ENCODE results near the gene PNLDC1.

Gene PNLDC1, protein sequence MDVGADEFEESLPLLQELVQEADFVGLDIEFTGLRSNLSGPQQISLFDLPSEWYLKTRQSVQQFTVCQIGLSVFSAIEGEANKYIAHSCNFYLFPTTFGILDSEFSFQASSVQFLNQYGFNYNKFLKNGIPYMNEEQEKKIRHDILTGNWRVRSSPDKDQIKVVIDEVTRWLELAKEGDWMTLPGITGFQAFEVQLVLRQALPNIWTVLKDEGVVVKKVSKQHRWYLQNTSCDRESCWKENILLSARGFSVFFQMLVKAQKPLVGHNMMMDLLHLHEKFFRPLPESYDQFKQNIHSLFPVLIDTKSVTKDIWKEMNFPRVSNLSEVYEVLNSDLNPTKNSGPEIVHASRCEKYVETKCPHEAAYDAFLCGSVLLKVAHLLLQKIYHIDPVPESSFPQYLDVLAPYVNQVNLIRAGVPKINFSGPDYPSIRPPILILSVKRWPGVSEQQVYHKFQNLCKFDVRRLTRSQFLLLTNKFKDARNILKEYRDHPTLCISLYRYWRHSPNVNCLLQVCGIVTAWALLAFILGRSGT

DNA sequence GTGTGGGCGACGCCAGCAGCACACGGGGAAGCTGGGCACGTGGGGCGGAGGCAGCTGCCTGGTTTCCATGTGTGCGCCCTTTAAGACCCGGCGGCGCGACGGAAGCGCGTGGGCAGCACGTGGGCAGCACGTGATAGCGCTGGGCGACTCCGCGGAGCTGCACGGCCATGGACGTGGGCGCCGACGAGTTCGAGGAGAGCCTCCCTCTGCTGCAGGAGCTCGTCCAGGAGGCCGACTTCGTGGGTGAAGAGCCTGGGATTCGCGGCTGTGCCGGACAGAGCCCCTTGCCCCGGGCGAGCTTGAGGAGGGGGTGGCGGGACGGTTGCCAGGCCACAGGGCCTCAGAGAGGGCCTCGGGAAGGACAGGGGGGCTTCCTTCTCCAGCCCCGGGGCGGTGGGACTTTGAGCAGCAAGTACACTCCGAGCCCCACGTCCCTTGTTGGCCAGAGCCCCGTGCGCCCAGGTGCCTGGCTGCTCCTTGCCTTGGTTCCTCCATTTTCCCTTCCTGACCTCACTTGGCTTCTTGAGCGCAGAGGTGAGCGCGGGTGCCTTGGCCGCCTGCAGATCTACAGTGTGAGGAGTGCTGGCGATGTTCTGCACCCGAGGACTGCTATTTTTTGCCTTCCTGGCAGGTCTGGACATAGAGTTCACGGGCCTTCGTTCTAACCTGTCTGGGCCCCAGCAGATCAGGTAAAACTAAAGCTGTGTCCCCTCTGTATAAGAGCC is at the start of gene PNLDC1:
Gene PNLDC1, plus strand, starts transcription at position 136 of the 725 bp plus-strand sequence. Its CDS starts 32 bp downstream, at position 168.
- no peak for DNase-seq (ENCODE audit: low read depth in 2 of 2)

DNA sequence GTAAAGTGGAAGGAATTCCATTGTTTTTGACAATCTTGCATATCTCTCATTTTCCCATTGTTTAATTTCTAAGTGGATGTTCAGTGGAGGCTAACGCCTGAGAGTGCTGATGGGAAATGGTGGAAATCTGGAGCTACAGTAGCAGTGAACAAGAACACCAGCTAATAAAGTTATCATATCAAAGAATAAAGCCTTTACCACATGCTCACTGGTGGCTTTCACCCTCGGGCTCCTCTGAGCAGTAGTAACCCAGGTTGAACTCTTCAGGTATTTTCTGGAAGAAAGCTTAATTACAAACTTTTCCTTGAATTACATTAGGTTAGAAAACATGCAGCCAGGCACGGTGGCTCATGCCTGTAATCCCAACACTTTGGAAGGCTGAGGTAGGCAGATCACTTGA is 48.6 kb upstream of the PNLDC1 start:
- DNase-seq (ENCODE audit: low read depth in 2 of 2), result no peak

DNA sequence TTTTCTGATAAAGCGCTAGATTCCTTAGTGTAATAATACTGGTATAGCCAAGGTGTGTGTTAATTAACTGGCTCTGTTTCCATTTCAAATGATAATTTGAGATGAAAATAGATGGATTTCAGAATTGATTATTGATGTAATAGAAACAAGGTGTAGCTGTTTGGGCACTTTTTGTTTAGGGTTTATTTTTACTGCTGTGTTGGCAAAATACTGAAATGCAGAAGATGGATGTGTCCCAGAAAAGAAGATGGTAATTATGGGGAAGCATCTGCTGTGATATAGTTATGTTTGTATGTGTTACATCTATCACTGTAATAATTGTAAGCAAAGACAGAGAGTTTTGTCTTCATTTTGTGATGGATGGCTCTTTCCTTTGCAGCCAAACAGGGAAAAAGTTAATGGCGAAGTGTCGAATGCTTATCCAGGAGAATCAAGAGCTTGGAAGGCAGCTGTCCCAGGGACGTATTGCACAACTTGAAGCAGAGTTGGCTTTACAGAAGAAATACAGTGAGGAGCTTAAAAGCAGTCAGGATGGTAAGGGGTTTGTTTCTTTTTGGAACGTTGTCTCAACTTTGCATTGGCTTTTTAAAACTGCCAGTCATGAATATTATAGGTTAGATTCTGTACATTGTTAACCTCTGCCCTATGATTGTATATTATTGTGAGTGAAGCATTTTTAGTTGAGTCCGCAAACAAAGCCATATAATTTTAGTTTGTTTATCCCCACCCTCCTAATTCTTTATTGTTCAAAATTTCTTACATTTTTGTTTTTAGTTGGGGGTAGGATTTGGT is 46.8 kb upstream of the PNLDC1 start:
- DNase-seq (ENCODE audit: low read depth in 2 of 2), result no peak

DNA sequence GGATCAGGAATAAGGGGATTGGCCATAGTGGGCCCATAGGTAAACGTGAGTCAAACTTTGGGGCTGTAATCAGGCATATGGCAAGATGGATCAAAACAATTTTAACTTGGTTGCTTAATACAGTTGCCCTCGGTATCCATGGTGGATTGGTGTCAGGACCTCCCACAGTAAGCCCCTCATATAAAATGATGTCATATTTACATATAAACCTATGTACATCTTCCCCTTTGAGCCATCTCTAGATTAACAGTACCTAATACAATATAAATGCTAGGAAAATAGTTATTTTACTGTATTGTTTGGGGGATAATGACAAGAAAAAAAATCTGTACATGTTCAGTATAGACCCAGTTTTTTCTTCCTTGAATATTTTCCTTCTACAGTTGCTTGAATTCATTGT is 45.7 kb upstream of the PNLDC1 start:
- no peak for DNase-seq (ENCODE audit: low read depth in 2 of 2)

DNA sequence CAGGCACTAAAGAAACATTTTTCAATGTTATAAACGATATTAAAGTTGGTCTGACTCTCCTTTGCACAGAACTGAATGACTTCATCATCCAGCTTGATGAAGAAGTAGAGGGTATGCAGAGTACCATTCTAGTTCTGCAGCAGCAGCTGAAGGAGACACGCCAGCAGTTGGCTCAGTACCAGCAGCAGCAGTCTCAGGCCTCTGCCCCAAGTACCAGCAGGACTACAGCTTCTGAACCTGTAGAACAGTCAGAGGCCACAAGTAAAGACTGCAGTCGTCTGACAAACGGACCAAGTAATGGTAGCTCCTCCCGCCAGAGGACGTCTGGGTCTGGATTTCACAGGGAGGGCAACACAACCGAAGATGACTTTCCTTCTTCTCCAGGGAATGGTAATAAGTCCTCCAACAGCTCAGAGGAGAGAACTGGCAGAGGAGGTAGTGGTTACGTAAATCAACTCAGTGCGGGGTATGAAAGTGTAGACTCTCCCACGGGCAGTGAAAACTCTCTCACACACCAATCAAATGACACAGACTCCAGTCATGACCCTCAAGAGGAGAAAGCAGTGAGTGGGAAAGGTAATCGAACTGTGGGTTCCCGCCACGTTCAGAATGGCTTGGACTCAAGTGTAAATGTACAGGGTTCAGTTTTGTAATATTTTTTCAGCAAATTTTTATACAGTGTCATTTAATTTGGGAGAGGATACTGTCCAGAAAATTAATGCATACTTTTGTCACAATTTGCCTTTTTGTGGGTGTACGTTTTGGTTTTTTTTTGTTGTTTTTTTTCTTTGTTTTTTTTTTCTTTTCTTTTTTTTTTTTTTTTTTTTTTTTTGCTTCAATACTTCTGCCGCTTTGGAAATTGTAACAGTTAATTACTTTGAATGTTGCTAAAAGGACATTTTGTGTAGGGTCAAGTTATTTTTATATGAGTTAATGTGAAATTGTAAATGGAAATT is 44.8 kb upstream of the PNLDC1 start:
- no peak for DNase-seq (ENCODE audit: low read depth in 2 of 2)

DNA sequence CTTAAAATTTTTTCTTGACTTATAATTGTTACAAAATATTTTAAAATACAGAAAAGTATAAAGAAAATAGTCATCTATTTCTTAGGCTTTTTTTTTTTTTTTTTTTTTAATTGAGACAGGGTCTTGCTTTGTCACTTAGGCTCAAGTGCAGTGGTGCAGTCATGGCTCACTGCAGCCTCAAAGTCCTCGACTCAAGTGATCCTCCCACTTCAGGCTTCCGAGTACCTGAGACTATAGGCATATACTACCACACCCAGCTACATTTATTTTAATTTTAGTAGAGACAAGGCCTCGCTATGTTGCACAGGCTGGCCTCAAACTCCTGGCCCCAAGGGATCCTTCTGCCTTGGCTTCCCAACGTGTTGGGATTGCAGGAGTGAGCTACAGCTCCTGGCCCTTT is 43.6 kb upstream of the PNLDC1 start:
- no peak for DNase-seq (ENCODE audit: low read depth in 2 of 2)

DNA sequence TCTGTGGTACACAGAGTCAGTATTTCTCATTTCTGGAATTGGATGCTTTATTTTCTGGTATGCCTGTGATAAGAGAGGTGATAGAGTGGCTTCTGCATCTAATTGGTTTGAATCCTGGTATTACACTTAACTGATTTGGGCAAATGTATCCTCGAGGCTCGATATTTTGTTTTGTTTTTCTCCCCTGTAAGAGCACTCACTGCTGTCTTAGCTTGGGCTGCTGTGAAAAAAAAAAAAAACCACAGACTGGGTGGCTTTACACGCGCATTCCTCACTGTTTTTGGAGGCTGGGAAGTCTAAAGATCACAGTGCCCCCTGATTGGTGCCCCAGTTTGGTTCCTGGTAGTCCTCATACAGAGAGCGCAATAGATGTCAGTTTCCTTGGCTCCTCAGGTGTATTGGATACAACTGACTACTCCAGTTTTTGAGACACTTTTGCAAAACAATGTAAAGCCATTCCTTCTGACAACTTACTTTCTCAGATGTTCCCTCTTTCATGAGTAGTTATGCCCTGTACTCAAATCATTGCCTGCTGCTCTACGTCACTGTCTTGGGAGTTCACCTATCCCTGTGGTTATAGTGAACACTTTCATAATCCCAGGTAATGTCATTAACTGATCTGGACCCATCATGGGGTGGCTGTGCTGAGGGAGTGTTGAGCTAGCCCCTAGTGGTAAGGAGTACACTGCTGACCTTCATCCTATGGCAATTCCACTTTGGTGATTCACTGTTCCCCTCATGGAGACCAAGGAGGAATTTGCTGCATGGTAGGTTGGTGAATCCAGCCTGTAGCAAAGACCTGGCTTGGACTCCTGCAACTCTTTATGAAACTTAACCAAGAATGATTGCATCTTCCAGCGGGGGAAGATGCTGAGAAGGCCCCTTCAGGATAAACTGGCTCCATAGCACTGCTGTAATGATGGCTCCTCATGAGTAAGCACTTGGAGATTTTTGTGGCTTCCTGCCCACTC is 41.8 kb upstream of the PNLDC1 start:
- DNase-seq (ENCODE audit: low read depth in 2 of 2), result no peak

DNA sequence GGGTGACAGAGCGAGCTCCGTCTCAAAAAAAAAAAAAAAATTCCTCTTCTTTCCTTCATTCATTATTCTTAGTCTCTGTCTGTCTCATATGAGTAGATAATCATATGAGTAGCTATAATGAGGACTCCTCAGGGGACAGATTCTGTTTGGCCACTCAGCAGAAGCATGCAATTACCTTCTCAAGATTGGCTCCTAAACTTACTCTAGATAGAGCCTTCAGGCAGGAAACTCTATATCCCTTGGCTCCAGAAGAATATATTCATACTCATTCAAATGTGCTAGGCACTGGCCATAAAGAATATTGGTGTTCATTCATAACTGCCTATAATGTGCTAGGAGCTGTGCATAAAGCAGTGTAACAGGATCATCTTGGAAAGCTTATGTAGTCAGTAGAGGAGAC is 40.4 kb upstream of the PNLDC1 start:
- DNase-seq (ENCODE audit: low read depth in 2 of 2), result no peak

DNA sequence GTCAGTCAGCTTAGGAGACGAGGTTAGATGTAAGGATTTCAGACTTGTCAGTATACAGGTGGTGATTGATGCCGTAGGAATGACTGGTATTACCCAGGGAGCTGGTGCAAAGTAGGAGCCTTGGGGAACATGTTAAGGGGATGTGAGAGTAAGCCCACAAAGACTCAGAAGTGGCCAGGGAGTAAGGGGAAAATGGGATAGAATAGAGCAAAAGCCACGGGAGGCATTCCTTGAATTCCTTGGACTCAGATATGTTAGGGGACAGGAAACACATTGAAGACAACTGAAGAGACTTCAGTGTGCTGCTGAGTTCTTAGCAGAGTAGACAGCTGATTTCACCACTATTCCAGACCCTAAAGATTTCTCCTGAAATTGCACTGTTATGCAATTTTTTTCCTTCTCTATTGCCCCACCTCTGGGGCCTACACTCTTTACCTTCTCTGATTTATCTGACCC is 39.4 kb upstream of the PNLDC1 start:
- no peak for DNase-seq (ENCODE audit: low read depth in 2 of 2)

DNA sequence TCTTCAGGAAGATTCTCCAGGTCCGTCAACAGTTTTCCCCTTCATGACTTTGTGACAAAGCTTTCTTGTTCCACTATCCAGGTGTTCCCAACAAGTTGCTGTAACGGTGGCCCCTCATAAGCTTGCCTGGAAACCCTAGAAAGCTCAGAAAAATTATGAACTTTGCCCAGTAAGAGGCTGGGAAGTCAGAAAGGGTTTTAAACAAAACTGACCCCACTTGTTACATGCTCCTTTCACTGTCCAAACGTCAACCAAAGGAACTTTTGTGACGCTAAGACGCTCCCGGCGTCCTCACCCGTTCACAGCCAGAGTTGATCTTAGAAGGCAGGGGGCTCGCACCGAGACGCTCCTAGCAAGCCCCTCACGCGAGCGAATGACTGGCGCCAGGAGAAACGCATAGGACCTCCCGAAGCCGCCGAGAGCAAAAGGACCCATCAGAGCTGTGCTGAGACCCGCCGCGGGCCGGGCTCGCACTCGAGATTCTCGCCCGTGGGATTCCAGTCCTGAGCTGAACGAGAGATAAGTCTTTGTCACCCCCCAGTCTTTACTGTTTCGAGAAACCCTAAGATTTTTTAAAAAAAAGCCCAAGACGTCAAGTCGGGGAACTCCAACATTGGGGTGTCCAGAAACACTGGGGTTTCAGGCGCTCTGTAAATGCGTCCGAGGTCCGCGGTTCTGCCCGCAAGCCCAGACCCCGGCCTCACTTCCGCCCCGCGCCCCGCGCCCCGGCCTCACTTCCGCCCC is 38.8 kb upstream of the PNLDC1 start:
- peak in 1 of 2 donors; percentile 12 for DNase-seq (ENCODE audit: low read depth in 2 of 2)

DNA sequence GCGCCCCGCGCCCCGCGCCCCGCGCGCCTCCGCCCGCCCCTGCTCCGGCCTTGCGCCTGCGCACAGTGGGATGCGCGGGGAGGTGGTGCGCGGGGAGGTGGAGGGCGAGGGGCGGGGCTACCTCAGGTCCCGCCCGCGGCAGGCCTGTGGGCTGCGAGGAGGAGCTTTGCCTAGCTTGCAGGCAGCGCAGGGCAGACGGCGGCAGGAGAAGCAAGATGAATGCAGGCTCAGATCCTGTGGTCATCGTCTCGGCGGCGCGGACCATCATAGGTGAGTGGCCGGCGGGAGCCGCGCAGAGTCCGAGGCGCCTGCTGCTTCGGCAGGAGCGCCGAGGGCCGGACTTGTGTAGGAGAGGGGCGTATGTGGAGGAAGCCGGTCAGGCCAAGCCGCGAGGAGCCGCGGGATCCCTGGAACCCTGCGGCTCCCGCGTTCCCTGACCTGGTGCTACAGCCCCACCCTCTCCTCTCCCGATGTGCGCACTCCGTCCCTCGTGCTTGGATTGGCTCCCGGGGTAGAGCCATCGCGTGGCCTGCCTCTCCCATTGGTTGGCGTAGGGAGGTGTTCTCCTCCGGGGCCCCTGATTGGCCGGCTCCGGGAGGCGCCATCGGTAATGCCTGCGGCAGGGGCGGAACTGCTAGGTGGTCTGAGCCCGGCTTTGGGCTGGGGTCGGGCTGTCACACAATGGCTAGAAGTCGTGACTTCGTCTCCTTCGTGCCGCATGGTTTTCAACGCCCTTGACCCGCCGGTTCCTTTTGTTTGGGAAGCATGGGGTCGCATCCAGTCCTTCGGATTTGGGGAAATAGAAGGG is 38.0 kb upstream of the PNLDC1 start, which contains the start of gene ACAT2:
Gene ACAT2, plus strand, starts transcription at position 173 of the 808 bp plus-strand sequence. Its CDS starts 43 bp downstream, at position 216.
- peak; percentile 90 for DNase-seq (ENCODE audit: low read depth in 2 of 2)

DNA sequence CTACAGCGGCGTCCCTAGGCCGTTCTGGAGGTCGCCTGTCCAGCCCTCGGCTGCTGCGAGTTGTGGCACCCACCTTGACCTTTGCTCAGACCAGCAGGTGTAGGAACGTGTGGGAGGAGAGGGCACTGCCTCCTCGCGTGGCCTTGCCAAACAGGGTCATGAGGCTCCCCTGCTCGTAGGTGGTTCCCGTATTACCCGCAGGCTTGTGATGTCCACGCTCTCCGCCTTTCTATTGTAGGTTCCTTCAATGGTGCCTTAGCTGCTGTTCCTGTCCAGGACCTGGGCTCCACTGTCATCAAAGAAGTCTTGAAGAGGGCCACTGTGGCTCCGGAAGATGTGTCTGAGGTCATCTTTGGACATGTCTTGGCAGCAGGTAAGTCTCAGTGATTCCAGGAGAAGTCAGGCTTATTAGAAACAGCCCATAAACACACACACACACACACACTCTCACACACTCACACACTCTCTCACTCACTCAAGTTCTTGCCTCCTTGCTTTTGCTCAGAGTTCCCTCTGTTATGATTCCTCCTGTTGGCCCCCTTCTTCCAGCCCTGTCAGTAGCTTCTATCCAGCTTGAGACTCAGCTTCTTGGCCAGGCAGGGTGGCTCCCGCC is 37.3 kb upstream of the PNLDC1 start:
- DNase-seq (ENCODE audit: low read depth in 2 of 2), result no peak

DNA sequence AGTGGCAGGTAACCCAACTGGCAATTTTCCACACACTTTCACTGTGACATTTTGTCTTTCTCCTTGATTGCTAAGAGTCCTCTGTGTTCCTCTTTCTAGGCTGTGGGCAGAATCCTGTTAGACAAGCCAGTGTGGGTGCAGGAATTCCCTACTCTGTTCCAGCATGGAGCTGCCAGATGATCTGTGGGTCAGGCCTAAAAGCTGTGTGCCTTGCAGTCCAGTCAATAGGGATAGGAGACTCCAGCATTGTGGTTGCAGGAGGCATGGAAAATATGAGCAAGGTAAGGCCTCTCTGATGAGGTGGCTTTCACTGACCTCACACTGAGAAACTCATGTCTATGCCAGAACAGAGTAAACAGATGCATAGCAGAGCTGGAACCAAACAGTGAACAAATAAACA is 33.2 kb upstream of the PNLDC1 start:
- DNase-seq (ENCODE audit: low read depth in 2 of 2), result no peak

DNA sequence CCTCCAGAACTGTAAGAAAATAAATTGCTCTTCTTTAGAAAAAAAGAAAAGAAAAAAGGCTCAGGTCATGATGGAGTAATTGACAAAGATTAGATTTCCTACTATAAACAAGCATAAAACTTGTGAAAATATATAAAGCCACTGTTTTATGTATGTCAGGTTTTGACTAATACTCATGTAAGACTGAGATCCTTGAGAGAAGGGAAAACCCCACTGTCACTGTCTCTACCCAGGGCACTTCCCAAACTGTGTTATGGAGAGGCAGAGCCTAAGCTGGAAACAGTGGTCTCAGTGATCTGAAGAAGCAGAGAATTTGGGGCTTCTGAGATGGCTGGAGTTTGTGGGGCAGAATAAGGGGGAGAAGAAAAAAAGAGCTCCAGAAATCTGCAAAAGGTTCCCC is 30.6 kb upstream of the PNLDC1 start:
- no peak for DNase-seq (ENCODE audit: low read depth in 2 of 2)

DNA sequence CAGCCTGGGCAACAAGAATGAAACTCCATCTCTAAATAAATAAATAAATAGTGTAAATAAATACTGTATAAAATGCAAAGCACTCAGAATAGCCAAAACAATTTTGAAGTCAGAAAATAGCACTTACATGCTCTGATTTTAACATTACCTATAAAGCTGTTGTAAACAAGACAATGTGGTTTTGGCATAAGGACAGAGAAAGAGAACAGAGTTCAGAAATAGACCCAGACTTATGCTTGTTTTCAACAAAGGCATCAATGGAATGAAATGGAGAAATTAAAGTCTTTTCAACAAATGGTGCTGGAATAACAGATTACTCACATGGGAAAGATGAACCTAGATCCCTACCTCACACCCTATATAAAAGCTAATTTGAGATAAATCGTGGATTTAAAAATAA is 27.9 kb upstream of the PNLDC1 start:
- DNase-seq (ENCODE audit: low read depth in 2 of 2), result no peak

DNA sequence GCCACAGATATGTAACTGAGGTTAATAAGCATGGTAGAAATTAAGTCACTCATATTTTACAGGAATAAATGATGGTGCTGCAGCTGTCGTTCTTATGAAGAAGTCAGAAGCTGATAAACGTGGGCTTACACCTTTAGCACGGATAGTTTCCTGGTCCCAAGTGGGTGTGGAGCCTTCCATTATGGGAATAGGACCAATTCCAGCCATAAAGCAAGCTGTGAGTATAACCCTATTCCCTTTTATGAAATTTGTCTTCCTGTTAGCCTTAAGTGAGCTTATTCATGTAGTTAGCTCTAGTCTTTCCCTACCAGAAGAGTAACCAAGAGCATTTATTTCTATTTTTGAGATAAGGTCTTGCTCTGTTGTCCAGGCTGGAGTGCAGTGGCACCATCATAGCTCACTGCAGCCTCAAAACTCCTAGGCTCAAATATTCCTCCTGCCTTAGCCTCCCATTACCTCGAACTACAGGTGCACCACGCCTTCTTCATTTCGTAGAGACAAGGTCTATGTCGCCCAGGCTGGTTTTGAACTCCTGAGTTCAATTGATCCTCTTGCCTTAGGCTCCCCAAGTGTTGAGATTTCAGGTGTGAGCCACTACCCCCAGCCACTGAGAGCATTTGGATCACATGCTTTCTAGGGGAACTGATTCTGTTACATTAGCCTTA is 22.7 kb upstream of the PNLDC1 start:
- DNase-seq (ENCODE audit: low read depth in 2 of 2), result no peak

DNA sequence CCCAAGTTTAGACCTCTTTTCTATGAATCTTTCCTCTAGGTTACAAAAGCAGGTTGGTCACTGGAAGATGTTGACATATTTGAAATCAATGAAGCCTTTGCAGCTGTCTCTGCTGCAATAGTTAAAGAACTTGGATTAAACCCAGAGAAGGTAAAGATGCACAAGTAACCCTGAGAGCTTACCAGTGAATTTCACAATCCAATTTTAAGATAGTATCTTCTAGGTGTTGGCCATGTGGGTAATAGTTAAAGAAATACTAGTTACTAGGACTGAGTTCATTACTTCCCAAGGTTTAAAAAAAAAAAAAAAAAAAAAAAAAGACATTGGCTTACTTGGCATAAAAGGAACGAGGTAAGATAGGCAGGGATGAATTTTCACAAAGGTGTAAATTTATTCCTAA is 21.9 kb upstream of the PNLDC1 start:
- no peak for DNase-seq (ENCODE audit: low read depth in 2 of 2)

Data from stimulated activated CD4-positive, alpha-beta T cell treated with anti-CD3 and anti-CD28 coated beads, Interleukin-15, amount 100 ng/mL, for 48 hours (primary cell).